Measurements from ENCODE around the gene ROBO2. TPM values are rescaled to one million over a fixed set of nuclear protein-coding genes. Genes with fewer than 3 reads are reported as not detected.

ROBO2 gene
- total RNA-seq, 1 donor from 2014 or later, result 11.0 TPM

DNA sequence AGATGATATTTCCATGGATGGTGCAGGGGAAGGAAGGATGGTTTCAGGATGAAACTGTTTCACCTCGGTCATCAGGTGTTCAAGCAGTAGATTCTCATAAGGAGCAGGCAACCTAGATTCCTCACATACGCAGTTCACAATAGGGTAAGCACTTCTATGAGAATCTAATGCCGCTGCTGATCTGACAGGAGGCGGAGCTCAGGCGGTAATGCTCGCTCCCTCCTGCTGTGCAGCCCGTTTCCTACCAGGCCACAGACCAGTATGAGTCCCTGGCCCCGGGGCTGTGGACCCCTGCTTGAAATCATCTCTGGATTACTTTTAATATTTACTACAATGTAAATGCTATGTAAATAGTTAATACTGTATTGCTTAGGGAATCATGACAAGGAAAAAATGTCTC, 241.8 kb downstream of the ROBO2 start:
- no peaks in the 10 kb centered on the region for H3K9me3 ChIP-seq
- DNase-seq (ENCODE audit: extremely low spot score in 2 of 2), result no peak
- H3K36me3 ChIP-seq, result no peaks in the 10 kb centered on the region
- no peaks in the 10 kb centered on the region for H3K4me1 ChIP-seq
- no peaks in the 10 kb centered on the region for H3K27me3 ChIP-seq
- H3K4me3 ChIP-seq, result no peak overlapping the region
- intact Hi-C loops (cut with DNase I), result no loop called here
- H3K27ac ChIP-seq, result no peak overlapping the region
- TF ChIP-seq POLR2A (IDR thresholded peaks at IDR 0.05) (no peak), POLR2AphosphoS5 (IDR thresholded peaks at IDR 0.05; ENCODE audit: insufficient read depth in 1 of 2, low read depth in 1 of 2) (no peak)
- TF ChIP-seq, protein P1, sequence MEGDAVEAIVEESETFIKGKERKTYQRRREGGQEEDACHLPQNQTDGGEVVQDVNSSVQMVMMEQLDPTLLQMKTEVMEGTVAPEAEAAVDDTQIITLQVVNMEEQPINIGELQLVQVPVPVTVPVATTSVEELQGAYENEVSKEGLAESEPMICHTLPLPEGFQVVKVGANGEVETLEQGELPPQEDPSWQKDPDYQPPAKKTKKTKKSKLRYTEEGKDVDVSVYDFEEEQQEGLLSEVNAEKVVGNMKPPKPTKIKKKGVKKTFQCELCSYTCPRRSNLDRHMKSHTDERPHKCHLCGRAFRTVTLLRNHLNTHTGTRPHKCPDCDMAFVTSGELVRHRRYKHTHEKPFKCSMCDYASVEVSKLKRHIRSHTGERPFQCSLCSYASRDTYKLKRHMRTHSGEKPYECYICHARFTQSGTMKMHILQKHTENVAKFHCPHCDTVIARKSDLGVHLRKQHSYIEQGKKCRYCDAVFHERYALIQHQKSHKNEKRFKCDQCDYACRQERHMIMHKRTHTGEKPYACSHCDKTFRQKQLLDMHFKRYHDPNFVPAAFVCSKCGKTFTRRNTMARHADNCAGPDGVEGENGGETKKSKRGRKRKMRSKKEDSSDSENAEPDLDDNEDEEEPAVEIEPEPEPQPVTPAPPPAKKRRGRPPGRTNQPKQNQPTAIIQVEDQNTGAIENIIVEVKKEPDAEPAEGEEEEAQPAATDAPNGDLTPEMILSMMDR (IDR thresholded peaks at IDR 0.05), result no peak

DNA sequence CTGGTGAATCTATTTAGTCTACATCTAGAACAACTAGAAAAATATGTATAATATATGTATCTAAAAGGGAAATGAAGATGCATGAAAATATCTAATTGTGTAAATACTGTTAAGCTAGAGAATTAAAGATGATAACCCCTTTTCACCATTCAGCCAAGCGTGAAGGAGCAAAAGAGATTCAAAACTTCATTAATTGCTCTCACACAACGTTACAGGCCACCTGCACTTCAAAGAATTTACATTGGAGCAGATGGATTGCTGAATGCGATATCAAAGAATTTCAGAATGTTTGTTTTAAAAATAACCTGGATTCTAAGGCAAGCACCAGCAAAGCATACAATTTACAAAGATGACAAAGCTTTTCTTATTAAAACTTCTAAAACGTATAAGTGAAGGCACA, 243.2 kb downstream of the ROBO2 start:
- TF ChIP-seq, protein P1 (IDR thresholded peaks at IDR 0.05), result no peak
- TF ChIP-seq POLR2A (IDR thresholded peaks at IDR 0.05) (no peak), POLR2AphosphoS5 (IDR thresholded peaks at IDR 0.05; ENCODE audit: insufficient read depth in 1 of 2, low read depth in 1 of 2) (no peak)
- Histone ChIP-seq H3K4me1 (no peaks in the 10 kb centered on the region), H3K27ac (no peak overlapping the region), H3K27me3 (no peaks in the 10 kb centered on the region), H3K4me3 (no peak overlapping the region), H3K36me3 (no peaks in the 10 kb centered on the region), H3K9me3 (no peaks in the 10 kb centered on the region)
- intact Hi-C loops (cut with DNase I), result no loop called here
- no peak for DNase-seq (ENCODE audit: extremely low spot score in 2 of 2)

DNA sequence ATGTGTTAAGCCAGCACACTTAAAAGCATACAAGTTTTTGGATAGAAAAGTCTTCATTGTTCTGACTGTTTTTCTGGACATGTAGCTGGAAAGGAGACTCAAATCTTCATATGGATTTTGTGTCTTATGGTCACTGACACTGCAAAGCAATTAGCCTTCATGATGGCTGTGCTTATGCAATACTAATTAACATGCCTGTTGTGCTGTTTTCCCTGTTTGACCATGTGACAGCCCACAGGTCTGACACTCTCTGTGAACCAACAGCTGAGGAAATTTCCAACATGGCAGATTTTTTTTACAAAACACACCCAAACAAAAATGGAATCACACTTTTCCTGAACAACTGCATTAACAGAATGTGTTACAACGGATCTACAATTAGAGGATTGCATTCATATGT, 248.4 kb downstream of the ROBO2 start:
- TF ChIP-seq, protein P1 (IDR thresholded peaks at IDR 0.05), result no peak
- TF ChIP-seq POLR2A (IDR thresholded peaks at IDR 0.05) (no peak), POLR2AphosphoS5 (IDR thresholded peaks at IDR 0.05; ENCODE audit: insufficient read depth in 1 of 2, low read depth in 1 of 2) (no peak)
- intact Hi-C loops (cut with DNase I), result no loop called here
- no peak overlapping the region for H3K27ac ChIP-seq
- no peak overlapping the region for H3K4me3 ChIP-seq
- H3K4me1 ChIP-seq, result no peaks in the 10 kb centered on the region
- no peaks in the 10 kb centered on the region for H3K27me3 ChIP-seq
- no peaks in the 10 kb centered on the region for H3K9me3 ChIP-seq
- no peak for DNase-seq (ENCODE audit: extremely low spot score in 2 of 2)
- no peaks in the 10 kb centered on the region for H3K36me3 ChIP-seq

DNA sequence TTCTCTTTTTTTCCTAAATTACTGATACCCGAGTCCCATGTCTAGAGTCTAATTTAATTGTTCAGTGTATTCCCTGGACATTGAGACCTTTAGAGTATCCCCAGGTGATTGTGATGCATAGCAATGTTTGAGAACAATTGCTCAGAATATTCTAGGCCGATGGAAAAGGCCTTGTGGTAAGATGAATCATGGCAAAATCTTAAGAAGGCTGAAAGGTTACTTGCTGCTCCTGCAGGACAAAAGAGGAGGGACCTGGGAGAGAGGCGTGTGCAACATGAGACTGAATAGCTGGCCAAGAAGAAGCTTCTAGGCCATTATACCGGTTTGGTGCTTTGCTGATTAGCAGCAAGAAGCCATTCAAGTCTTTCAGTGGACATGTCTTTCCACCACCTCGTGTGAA, 256.6 kb downstream of the ROBO2 start:
- intact Hi-C loops (cut with DNase I), result no loop called here

DNA sequence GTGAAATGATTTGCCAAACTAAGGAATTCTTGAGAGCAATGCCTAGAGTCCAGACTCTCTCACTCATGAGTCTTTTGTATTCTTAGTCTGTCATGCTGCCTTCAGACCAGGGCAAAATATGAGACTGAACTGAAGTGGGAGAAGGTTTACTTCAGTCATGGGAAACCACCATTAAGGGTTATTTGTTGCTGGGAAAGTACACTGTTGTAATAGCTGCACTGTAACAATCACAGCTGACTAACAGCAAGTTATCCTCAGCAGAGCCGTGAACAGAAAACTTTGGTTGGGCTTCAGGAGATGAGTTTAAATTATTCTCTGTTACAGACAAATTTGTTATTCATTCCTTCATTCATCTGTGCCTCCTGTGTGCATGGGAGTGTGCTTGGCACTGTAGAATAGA, 258.5 kb downstream of the ROBO2 start:
- H3K4me3 ChIP-seq, result no peak overlapping the region
- intact Hi-C loops (cut with DNase I), result no loop called here
- H3K27ac ChIP-seq, result no peak overlapping the region
- H3K9me3 ChIP-seq, result no peaks in the 10 kb centered on the region
- TF ChIP-seq POLR2AphosphoS5 (IDR thresholded peaks at IDR 0.05; ENCODE audit: insufficient read depth in 1 of 2, low read depth in 1 of 2) (no peak), POLR2A (IDR thresholded peaks at IDR 0.05) (no peak)
- TF ChIP-seq, protein P1 (IDR thresholded peaks at IDR 0.05), result no peak
- H3K36me3 ChIP-seq, result no peaks in the 10 kb centered on the region
- no peaks in the 10 kb centered on the region for H3K4me1 ChIP-seq
- no peak for DNase-seq (ENCODE audit: extremely low spot score in 2 of 2)
- no peaks in the 10 kb centered on the region for H3K27me3 ChIP-seq

More for the DNA sequence above, 256.6 kb downstream of the ROBO2 start:
- DNase-seq (ENCODE audit: extremely low spot score in 2 of 2), result no peak
- no peaks in the 10 kb centered on the region for H3K4me1 ChIP-seq
- H3K4me3 ChIP-seq, result no peak overlapping the region
- TF ChIP-seq POLR2AphosphoS5 (IDR thresholded peaks at IDR 0.05; ENCODE audit: insufficient read depth in 1 of 2, low read depth in 1 of 2) (no peak), POLR2A (IDR thresholded peaks at IDR 0.05) (no peak)
- TF ChIP-seq, protein P1 (IDR thresholded peaks at IDR 0.05), result no peak
- no peaks in the 10 kb centered on the region for H3K36me3 ChIP-seq
- no peak overlapping the region for H3K27ac ChIP-seq
- no peaks in the 10 kb centered on the region for H3K27me3 ChIP-seq
- H3K9me3 ChIP-seq, result no peaks in the 10 kb centered on the region

All from vagina (tissue), 2 donors.